GM19193 (cell line): ENCODE results near the gene LZTR1.

ENCODE experiments used
- POLR2A ChIP-seq: IDR thresholded peaks from 4 replicates; pipeline ENCODE4 v1.6.1; 2011; ENCODE audit not compliant: insufficient read depth, insufficient read length; ENCODE audit errors: extremely low read depth

The LZTR1 gene

GRCh38 chr22:20975541-20976290 is 6.4 kb upstream of the LZTR1 start:
- TF ChIP-seq POLR2A: no peak

- no peak for TF ChIP-seq POLR2A
Observed at GRCh38 chr22:20976291-20976877, 5.7 kb upstream of the LZTR1 start.

GRCh38 chr22:20977019-20977418 is 5.1 kb upstream of the LZTR1 start:
- no peak for TF ChIP-seq POLR2A

GRCh38 chr22:20977516-20978170 is 4.5 kb upstream of the LZTR1 start:
- TF ChIP-seq POLR2A: no peak

- TF ChIP-seq POLR2A: no peak
Observed at GRCh38 chr22:20978419-20978818, 3.7 kb upstream of the LZTR1 start.

- no peak for TF ChIP-seq POLR2A
Observed at GRCh38 chr22:20979243-20979809, 2.8 kb upstream of the LZTR1 start.

GRCh38 chr22:20979940-20980453 is 2.1 kb upstream of the LZTR1 start:
- TF ChIP-seq POLR2A: no peak

GRCh38 chr22:20980523-20980922 is 1.6 kb upstream of the LZTR1 start:
- no peak for TF ChIP-seq POLR2A

GRCh38 chr22:20980938-20981722 is 967 bp upstream of the LZTR1 start:
- TF ChIP-seq POLR2A: no peak

GRCh38 chr22:20982563-20982882 is 426 bp downstream of the LZTR1 start:
- no peak for TF ChIP-seq POLR2A

- TF ChIP-seq POLR2A: no peak
Observed at GRCh38 chr22:20983081-20983771, 1.1 kb downstream of the LZTR1 start.

- TF ChIP-seq POLR2A: no peak
Observed at GRCh38 chr22:20985720-20986119, 3.6 kb downstream of the LZTR1 start.

- TF ChIP-seq POLR2A: no peak
Observed at GRCh38 chr22:20986365-20986764, 4.3 kb downstream of the LZTR1 start.

GRCh38 chr22:20987375-20987774 is 5.3 kb downstream of the LZTR1 start:
- TF ChIP-seq POLR2A: no peak
